ENCODE measurements around the gene EGFLAM. TPM values are rescaled to one million over a fixed set of nuclear protein-coding genes. Genes with fewer than 3 reads are reported as not detected.

Gene EGFLAM
- total and polyA plus RNA-seq, 2 experiments from 2014 or later, result 0.24 to 1.9 TPM

DNA sequence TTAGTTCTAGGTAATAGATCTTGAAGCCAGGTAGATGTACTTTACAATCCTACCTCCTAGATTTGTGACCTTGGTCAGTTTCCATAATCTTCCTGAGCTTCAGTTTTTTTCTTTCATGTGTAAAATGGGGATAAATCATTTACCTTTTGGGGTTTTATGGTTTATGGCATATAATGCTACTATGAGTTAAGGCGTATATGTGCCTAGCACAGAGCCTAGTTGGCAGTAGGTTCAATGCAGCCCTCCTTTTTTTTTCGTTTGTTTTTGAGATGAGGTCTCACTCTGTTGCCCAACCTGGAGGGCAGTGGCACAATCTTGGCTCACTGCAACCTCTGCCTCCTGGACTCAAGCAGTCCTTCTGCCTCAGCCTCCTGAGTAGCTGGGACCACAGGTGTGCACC, 28.8 kb downstream of the EGFLAM start:
- H2AFZ ChIP-seq, result no peak overlapping the region
- H3K9me3 Mint-ChIP-seq, result no peaks in the 10 kb centered on the region
- H3K4me2 ChIP-seq, result no peak overlapping the region
- no peak overlapping the region for H3K4me3 ChIP-seq
- no peaks in the 10 kb centered on the region for H3K36me3 Mint-ChIP-seq (ENCODE audit: low read depth)
- H3K79me2 ChIP-seq (replicated peaks; ENCODE audit: insufficient read depth), result no peaks in the 10 kb centered on the region
- H3K27ac ChIP-seq (ENCODE audit: low read depth), result no peak overlapping the region
- H3K27me3 Mint-ChIP-seq (ENCODE audit: insufficient read depth, low read depth, poor library complexity), result peaks cover 4% of the 10 kb centered on the region
- H3F3A ChIP-seq (replicated peaks; ENCODE audit: low read depth), result no peaks in the 10 kb centered on the region
- no peaks in the 10 kb centered on the region for H4K20me1 ChIP-seq (replicated peaks; ENCODE audit: insufficient read depth)
- peaks cover 2% of the 10 kb centered on the region; the same call in 1 of the 2 replicates for H3K4me1 ChIP-seq (ENCODE audit: insufficient read depth)
- peaks cover 6% of the 10 kb centered on the region; the same call in 2 of the 3 replicates for H3K4me1 Mint-ChIP-seq
- no peak overlapping the region for H3K4me3 Mint-ChIP-seq
- H3K27me3 ChIP-seq (ENCODE audit: insufficient read depth), result no peaks in the 10 kb centered on the region
- DNase-seq (ENCODE audit: low spot score), result no peak
- TF ChIP-seq, protein P1, sequence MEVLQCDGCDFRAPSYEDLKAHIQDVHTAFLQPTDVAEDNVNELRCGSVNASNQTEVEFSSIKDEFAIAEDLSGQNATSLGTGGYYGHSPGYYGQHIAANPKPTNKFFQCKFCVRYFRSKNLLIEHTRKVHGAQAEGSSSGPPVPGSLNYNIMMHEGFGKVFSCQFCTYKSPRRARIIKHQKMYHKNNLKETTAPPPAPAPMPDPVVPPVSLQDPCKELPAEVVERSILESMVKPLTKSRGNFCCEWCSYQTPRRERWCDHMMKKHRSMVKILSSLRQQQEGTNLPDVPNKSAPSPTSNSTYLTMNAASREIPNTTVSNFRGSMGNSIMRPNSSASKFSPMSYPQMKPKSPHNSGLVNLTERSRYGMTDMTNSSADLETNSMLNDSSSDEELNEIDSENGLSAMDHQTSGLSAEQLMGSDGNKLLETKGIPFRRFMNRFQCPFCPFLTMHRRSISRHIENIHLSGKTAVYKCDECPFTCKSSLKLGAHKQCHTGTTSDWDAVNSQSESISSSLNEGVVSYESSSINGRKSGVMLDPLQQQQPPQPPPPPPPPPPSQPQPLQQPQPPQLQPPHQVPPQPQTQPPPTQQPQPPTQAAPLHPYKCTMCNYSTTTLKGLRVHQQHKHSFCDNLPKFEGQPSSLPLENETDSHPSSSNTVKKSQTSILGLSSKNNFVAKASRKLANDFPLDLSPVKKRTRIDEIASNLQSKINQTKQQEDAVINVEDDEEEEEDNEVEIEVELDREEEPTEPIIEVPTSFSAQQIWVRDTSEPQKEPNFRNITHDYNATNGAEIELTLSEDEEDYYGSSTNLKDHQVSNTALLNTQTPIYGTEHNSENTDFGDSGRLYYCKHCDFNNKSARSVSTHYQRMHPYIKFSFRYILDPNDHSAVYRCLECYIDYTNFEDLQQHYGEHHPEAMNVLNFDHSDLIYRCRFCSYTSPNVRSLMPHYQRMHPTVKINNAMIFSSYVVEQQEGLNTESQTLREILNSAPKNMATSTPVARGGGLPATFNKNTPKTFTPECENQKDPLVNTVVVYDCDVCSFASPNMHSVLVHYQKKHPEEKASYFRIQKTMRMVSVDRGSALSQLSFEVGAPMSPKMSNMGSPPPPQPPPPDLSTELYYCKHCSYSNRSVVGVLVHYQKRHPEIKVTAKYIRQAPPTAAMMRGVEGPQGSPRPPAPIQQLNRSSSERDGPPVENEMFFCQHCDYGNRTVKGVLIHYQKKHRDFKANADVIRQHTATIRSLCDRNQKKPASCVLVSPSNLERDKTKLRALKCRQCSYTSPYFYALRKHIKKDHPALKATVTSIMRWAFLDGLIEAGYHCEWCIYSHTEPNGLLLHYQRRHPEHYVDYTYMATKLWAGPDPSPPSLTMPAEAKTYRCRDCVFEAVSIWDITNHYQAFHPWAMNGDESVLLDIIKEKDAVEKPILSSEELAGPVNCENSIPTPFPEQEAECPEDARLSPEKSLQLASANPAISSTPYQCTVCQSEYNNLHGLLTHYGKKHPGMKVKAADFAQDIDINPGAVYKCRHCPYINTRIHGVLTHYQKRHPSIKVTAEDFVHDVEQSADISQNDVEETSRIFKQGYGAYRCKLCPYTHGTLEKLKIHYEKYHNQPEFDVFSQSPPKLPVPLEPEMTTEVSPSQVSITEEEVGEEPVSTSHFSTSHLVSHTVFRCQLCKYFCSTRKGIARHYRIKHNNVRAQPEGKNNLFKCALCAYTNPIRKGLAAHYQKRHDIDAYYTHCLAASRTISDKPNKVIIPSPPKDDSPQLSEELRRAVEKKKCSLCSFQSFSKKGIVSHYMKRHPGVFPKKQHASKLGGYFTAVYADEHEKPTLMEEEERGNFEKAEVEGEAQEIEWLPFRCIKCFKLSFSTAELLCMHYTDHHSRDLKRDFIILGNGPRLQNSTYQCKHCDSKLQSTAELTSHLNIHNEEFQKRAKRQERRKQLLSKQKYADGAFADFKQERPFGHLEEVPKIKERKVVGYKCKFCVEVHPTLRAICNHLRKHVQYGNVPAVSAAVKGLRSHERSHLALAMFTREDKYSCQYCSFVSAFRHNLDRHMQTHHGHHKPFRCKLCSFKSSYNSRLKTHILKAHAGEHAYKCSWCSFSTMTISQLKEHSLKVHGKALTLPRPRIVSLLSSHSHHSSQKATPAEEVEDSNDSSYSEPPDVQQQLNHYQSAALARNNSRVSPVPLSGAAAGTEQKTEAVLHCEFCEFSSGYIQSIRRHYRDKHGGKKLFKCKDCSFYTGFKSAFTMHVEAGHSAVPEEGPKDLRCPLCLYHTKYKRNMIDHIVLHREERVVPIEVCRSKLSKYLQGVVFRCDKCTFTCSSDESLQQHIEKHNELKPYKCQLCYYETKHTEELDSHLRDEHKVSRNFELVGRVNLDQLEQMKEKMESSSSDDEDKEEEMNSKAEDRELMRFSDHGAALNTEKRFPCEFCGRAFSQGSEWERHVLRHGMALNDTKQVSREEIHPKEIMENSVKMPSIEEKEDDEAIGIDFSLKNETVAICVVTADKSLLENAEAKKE (CRISPR knock-in tag; IDR thresholded peaks at IDR 0.05), result no peak
- TF ChIP-seq STAT1 (IDR thresholded peaks at IDR 0.05; ENCODE audit: unreplicated experiment) (no peak), CREB1 (CRISPR knock-in tag; IDR thresholded peaks at IDR 0.05; ENCODE audit: low read depth) (no peak), EZH2phosphoT487 (IDR thresholded peaks at IDR 0.05; ENCODE audit: unreplicated experiment) (no peak), JUNB (IDR thresholded peaks at IDR 0.05; ENCODE audit: unreplicated experiment) (no peak), NANOG (IDR thresholded peaks at IDR 0.05; ENCODE audit: borderline replicate concordance) (no peak), ZNF114 (CRISPR knock-in tag; IDR thresholded peaks at IDR 0.05) (no peak), EZH2 (IDR thresholded peaks at IDR 0.05; ENCODE audit: low read depth, unreplicated experiment) (no peak), POLR2AphosphoS5 (IDR thresholded peaks at IDR 0.05; ENCODE audit: low read depth) (no peak), ZNF331 (CRISPR knock-in tag; IDR thresholded peaks at IDR 0.05; ENCODE audit: low read depth) (no peak)
- TF ChIP-seq, protein P2, sequence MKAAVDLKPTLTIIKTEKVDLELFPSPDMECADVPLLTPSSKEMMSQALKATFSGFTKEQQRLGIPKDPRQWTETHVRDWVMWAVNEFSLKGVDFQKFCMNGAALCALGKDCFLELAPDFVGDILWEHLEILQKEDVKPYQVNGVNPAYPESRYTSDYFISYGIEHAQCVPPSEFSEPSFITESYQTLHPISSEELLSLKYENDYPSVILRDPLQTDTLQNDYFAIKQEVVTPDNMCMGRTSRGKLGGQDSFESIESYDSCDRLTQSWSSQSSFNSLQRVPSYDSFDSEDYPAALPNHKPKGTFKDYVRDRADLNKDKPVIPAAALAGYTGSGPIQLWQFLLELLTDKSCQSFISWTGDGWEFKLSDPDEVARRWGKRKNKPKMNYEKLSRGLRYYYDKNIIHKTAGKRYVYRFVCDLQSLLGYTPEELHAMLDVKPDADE (IDR thresholded peaks at IDR 0.05), result no peak
- TF ChIP-seq, protein P3, sequence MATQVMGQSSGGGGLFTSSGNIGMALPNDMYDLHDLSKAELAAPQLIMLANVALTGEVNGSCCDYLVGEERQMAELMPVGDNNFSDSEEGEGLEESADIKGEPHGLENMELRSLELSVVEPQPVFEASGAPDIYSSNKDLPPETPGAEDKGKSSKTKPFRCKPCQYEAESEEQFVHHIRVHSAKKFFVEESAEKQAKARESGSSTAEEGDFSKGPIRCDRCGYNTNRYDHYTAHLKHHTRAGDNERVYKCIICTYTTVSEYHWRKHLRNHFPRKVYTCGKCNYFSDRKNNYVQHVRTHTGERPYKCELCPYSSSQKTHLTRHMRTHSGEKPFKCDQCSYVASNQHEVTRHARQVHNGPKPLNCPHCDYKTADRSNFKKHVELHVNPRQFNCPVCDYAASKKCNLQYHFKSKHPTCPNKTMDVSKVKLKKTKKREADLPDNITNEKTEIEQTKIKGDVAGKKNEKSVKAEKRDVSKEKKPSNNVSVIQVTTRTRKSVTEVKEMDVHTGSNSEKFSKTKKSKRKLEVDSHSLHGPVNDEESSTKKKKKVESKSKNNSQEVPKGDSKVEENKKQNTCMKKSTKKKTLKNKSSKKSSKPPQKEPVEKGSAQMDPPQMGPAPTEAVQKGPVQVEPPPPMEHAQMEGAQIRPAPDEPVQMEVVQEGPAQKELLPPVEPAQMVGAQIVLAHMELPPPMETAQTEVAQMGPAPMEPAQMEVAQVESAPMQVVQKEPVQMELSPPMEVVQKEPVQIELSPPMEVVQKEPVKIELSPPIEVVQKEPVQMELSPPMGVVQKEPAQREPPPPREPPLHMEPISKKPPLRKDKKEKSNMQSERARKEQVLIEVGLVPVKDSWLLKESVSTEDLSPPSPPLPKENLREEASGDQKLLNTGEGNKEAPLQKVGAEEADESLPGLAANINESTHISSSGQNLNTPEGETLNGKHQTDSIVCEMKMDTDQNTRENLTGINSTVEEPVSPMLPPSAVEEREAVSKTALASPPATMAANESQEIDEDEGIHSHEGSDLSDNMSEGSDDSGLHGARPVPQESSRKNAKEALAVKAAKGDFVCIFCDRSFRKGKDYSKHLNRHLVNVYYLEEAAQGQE (IDR thresholded peaks at IDR 0.05; ENCODE audit: unreplicated experiment), result no peak
- TF ChIP-seq, protein P4, sequence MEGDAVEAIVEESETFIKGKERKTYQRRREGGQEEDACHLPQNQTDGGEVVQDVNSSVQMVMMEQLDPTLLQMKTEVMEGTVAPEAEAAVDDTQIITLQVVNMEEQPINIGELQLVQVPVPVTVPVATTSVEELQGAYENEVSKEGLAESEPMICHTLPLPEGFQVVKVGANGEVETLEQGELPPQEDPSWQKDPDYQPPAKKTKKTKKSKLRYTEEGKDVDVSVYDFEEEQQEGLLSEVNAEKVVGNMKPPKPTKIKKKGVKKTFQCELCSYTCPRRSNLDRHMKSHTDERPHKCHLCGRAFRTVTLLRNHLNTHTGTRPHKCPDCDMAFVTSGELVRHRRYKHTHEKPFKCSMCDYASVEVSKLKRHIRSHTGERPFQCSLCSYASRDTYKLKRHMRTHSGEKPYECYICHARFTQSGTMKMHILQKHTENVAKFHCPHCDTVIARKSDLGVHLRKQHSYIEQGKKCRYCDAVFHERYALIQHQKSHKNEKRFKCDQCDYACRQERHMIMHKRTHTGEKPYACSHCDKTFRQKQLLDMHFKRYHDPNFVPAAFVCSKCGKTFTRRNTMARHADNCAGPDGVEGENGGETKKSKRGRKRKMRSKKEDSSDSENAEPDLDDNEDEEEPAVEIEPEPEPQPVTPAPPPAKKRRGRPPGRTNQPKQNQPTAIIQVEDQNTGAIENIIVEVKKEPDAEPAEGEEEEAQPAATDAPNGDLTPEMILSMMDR (conservative IDR thresholded peaks at IDR 0.05; ENCODE audit: low read depth in 2 of 2), result no peak
- 0 out of 2 replicates have a peak, but pooled peaks cover 8% of the 10 kb centered on the region for H3K9me2 ChIP-seq (ENCODE audit: insufficient read depth)
- no peak overlapping the region for H3K27ac Mint-ChIP-seq
- H3K36me3 ChIP-seq (ENCODE audit: insufficient read depth), result no peaks in the 10 kb centered on the region
- no peak for ATAC-seq

Data from GM23338 (cell line).